GM13976 (cell line): ENCODE data around the gene RBM33.

Experiments
- DNase-seq: peaks from one replicate; pipeline ENCODE4 v3.0.0; 2012; ENCODE audit warnings: low spot score
- in situ Hi-C: fragments of 300-500 bp; cut with MboI; formaldehyde crosslinking; loops from one replicate; pipeline ENCODE4 v1.12.0; 2022; ENCODE audit warnings: low sequenced_read_pairs, mixed read lengths, inconsistent platforms; ENCODE audit not compliant: unreplicated experiment
- TF ChIP-seq, protein P1 (sequence below): IDR thresholded peaks from 2 replicates; pipeline ENCODE4 v1.5.1; 2012; ENCODE audit warnings: borderline replicate concordance, mild to moderate bottlenecking; ENCODE audit not compliant: insufficient read depth; ENCODE audit errors: extremely low read depth, missing control alignments, control extremely low read depth

RBM33 gene

DNA sequence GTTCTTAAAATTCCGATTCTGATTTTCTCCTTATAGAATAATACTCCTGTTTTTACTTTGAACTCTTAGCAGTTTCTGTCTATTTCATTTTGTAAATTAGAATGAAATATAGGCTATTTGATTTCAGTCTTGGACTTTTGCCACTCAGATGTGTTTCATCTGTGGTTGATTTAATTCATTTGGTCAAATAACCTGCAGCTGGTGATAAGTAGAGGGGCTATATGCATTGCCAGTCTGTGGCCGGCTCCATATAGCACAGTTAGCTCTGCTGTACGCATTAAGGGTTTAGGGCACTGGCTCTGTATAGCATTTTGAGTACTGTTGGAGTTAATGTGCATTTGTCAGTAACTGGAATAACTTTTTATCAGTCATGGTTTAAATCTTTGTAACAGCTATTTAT lies 35.7 kb downstream of the RBM33 start:
- TF ChIP-seq, protein P1, sequence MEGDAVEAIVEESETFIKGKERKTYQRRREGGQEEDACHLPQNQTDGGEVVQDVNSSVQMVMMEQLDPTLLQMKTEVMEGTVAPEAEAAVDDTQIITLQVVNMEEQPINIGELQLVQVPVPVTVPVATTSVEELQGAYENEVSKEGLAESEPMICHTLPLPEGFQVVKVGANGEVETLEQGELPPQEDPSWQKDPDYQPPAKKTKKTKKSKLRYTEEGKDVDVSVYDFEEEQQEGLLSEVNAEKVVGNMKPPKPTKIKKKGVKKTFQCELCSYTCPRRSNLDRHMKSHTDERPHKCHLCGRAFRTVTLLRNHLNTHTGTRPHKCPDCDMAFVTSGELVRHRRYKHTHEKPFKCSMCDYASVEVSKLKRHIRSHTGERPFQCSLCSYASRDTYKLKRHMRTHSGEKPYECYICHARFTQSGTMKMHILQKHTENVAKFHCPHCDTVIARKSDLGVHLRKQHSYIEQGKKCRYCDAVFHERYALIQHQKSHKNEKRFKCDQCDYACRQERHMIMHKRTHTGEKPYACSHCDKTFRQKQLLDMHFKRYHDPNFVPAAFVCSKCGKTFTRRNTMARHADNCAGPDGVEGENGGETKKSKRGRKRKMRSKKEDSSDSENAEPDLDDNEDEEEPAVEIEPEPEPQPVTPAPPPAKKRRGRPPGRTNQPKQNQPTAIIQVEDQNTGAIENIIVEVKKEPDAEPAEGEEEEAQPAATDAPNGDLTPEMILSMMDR: no peak
- no peak for DNase-seq
- in situ Hi-C loops: no loop called here

DNA sequence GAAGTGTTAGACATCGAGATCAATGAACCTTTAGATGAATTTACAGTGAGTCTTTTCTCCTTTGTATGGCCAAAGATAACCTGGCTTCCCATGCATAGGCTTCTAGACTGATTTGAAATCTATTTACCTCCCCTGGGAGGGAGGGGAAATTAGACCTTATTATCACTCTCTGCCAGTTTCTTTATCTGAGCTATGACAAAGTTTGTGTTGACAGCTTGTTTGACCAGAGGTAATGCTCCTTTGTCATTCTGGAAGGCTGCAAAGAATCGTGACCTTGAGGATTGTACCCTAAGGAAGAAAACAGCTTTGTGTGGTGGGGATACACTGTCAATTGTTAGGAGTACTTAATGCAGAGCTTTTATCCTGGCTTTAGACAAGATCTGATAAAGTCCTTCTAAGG lies 36.4 kb downstream of the RBM33 start:
- DNase-seq: no peak
- in situ Hi-C loops: no loop called here
- TF ChIP-seq, protein P1: no peak

DNA sequence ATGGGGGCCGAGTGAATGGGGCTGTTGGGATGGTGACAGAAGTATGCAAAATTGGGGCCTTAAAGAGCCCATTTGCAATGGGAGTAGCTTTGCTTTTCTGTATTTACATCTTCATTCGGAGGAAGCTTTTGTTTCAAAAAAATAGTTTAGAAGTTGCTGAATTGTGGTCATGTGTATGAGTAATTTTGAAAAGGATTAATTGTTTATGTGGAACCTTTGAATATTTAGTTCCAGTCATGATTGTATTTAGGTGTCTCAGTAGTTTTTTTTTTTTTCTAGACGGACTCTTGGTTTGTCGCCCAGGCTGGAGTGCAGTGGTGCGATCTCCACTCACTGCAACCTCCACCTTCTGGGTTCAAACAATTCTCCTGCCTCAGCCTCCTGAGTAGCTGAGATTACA lies 37.2 kb downstream of the RBM33 start:
- no peak for DNase-seq
- TF ChIP-seq, protein P1: no peak
- in situ Hi-C loops: no loop called here

DNA sequence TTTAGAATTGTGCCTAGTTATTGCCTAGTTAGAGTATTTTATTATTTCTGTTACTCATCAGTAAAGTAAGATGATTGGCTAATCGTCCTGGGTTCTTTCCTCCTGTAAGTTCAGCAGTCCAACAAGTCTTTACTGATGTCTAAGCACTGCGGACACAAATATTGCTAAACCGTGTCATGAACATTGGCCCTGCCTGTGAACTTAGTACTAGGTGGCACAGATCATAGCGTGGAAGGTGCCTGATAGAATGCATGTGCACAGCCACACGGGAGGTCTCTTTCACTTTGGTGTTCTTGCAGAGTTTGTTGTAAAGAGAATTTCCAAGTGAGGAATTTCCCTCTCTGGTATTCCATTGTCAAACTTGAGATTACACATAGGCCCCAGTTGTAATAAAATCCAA lies 38.0 kb downstream of the RBM33 start:
- in situ Hi-C loops: no loop called here
- TF ChIP-seq, protein P1: no peak
- DNase-seq: no peak

DNA sequence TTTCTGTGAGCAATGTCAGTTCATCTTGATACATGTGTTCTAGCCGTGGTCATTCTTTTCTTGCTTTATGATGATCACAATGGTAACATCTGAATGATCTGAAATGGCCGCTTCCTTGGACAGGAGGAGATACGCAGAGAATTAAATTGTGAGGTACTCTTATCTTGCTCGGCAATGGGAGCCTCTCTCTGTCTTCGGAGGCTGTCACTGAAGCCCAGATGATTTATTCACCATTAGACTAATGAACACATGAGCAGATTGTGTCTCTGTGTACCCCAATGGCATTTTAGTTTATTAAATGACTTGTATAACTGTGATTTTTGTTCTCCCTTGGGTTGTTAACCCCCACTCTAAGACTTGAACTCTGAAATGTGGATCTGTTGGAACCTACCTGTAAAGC lies 38.6 kb downstream of the RBM33 start:
- DNase-seq: no peak
- in situ Hi-C loops: no loop called here
- TF ChIP-seq, protein P1: no peak

DNA sequence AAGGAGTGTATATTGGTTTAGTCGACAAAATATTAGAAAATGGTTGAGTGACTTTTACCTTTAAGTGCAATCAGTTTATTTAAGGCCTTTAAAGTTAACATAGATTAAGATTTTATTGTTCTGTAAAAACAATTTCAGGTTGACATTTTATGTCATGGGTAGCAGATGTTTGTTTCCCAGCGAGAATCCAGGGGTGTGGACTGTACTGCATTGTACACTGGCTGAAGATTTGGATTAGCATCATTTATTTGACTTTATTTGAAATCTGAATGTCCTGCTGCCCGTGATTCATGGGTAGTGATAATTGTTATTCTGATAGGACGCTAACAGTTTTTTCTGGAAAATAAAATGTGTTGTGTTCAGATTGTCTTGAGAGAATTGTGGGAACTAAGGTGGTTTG lies 39.3 kb downstream of the RBM33 start:
- in situ Hi-C loops: no loop called here

More for the DNA sequence above, 39.3 kb downstream of the RBM33 start:
- no peak for DNase-seq
- TF ChIP-seq, protein P1: no peak
